ENCODE measurements around the gene PTTG1IP2.
"Not testable (repeated sequence)": the region's sequence is repeated elsewhere in the genome, so short reads cannot be mapped to it uniquely, and the experiment has no call there.

PTTG1IP2 gene

GRCh38 chr7:90453931-90454330, 15.5 kb upstream of the PTTG1IP2 start:
- Histone ChIP-seq H3K9ac (no peak overlapping the region), H3K4me3 (no peak overlapping the region), H4K20me1 (no peaks in the 10 kb centered on the region), H3K4me1 (no peaks in the 10 kb centered on the region), H3K36me3 (no peaks in the 10 kb centered on the region), H3K27ac (no peak overlapping the region), H3K4me2 (no peak overlapping the region), H3K27me3 (no peaks in the 10 kb centered on the region), H3K9me3 (no peaks in the 10 kb centered on the region)
- TF ChIP-seq Cebpa-rat (IDR thresholded peaks at IDR 0.05): no peak

GRCh38 chr7:90455163-90456030, 14.0 kb upstream of the PTTG1IP2 start:
- Histone ChIP-seq H3K27me3 (no peaks in the 10 kb centered on the region), H3K4me1 (no peaks in the 10 kb centered on the region), H3K9ac (no peak overlapping the region), H3K9me3 (no peaks in the 10 kb centered on the region), H3K4me3 (no peak overlapping the region), H3K27ac (no peak overlapping the region), H3K4me2 (no peak overlapping the region), H4K20me1 (no peaks in the 10 kb centered on the region), H3K36me3 (no peaks in the 10 kb centered on the region)
- no peak for TF ChIP-seq Cebpa-rat (IDR thresholded peaks at IDR 0.05)

- Histone ChIP-seq H3K9ac (no peak overlapping the region), H4K20me1 (no peaks in the 10 kb centered on the region), H3K27me3 (no peaks in the 10 kb centered on the region), H3K4me2 (no peak overlapping the region), H3K9me3 (no peaks in the 10 kb centered on the region), H3K4me3 (no peak overlapping the region), H3K4me1 (no peaks in the 10 kb centered on the region), H3K36me3 (no peaks in the 10 kb centered on the region), H3K27ac (no peak overlapping the region)
- no peak for TF ChIP-seq Cebpa-rat (IDR thresholded peaks at IDR 0.05)
Observed at GRCh38 chr7:90458104-90458503, 11.3 kb upstream of the PTTG1IP2 start.

- TF ChIP-seq Cebpa-rat (IDR thresholded peaks at IDR 0.05): no peak
- no peak overlapping the region for H3K4me3 ChIP-seq
Observed at GRCh38 chr7:90459888-90460287, 9.6 kb upstream of the PTTG1IP2 start.

GRCh38 chr7:90461219-90461618, 8.2 kb upstream of the PTTG1IP2 start:
- Histone ChIP-seq H4K20me1 (no peaks in the 10 kb centered on the region), H3K9me3 (peaks cover 27% of the 10 kb centered on the region), H3K4me1 (no peaks in the 10 kb centered on the region), H3K4me3 (no peak overlapping the region), H3K27me3 (no peaks in the 10 kb centered on the region), H3K4me2 (no peak overlapping the region), H3K27ac (no peak overlapping the region), H3K9ac (no peak overlapping the region), H3K36me3 (0 out of 2 replicates have a peak, but pooled peaks cover 7% of the 10 kb centered on the region)
- no peak for TF ChIP-seq Cebpa-rat (IDR thresholded peaks at IDR 0.05)

More at GRCh38 chr7:90459888-90460287, 9.6 kb upstream of the PTTG1IP2 start:
- no peak overlapping the region for H3K27ac ChIP-seq
- no peaks in the 10 kb centered on the region for H4K20me1 ChIP-seq
- H3K36me3 ChIP-seq: 0 out of 2 replicates have a peak, but pooled peaks cover 7% of the 10 kb centered on the region
- H3K27me3 ChIP-seq: no peaks in the 10 kb centered on the region
- H3K4me2 ChIP-seq: no peak overlapping the region
- H3K9ac ChIP-seq: no peak overlapping the region
- peaks cover 14% of the 10 kb centered on the region for H3K9me3 ChIP-seq
- H3K4me1 ChIP-seq: no peaks in the 10 kb centered on the region

- H4K20me1 ChIP-seq, H3K9ac ChIP-seq, H3K27me3 ChIP-seq, H3K36me3 ChIP-seq, H3K4me1 ChIP-seq: not testable (repeated sequence)
- H3K9me3 ChIP-seq: peaks cover 28% of the 10 kb centered on the region
- peak overlapping the region; percentile 19; the same call in 1 of the 2 replicates for H3K27ac ChIP-seq
- peak overlapping the region; percentile 55 for H3K4me2 ChIP-seq
- H3K4me3 ChIP-seq: peak overlapping the region; percentile 45
Observed at GRCh38 chr7:90463151-90463628, 6.2 kb upstream of the PTTG1IP2 start.

GRCh38 chr7:90465816-90466215, 3.6 kb upstream of the PTTG1IP2 start:
- Histone ChIP-seq H3K27me3 (no peaks in the 10 kb centered on the region), H3K4me2 (no peak overlapping the region), H3K27ac (no peak overlapping the region), H3K36me3 (0 out of 2 replicates have a peak, but pooled peaks cover 7% of the 10 kb centered on the region), H3K9ac (no peak overlapping the region), H3K4me1 (no peaks in the 10 kb centered on the region), H4K20me1 (no peaks in the 10 kb centered on the region), H3K9me3 (peaks cover 28% of the 10 kb centered on the region), H3K4me3 (no peak overlapping the region)
- no peak for TF ChIP-seq Cebpa-rat (IDR thresholded peaks at IDR 0.05)

GRCh38 chr7:90472805-90473540, 3.5 kb downstream of the PTTG1IP2 start:
- Histone ChIP-seq H3K9ac (no peak overlapping the region), H4K20me1 (no peaks in the 10 kb centered on the region), H3K27ac (no peak overlapping the region), H3K36me3 (no peaks in the 10 kb centered on the region), H3K27me3 (no peaks in the 10 kb centered on the region), H3K4me1 (no peaks in the 10 kb centered on the region), H3K4me2 (no peak overlapping the region), H3K9me3 (no peaks in the 10 kb centered on the region), H3K4me3 (no peak overlapping the region)
- TF ChIP-seq Cebpa-rat (IDR thresholded peaks at IDR 0.05): no peak

- no peaks in the 10 kb centered on the region for H3K36me3 ChIP-seq
- no peak overlapping the region for H3K27ac ChIP-seq
- H3K4me1 ChIP-seq: no peaks in the 10 kb centered on the region
- no peak overlapping the region for H3K9ac ChIP-seq
- H4K20me1 ChIP-seq: no peaks in the 10 kb centered on the region
- H3K4me2 ChIP-seq: no peak overlapping the region
- TF ChIP-seq Cebpa-rat (IDR thresholded peaks at IDR 0.05): no peak
- no peak overlapping the region for H3K4me3 ChIP-seq
- H3K27me3 ChIP-seq: no peaks in the 10 kb centered on the region
- no peaks in the 10 kb centered on the region for H3K9me3 ChIP-seq
Observed at GRCh38 chr7:90473814-90474213, 4.4 kb downstream of the PTTG1IP2 start.
